GM23338 (cell line): Measurements from ENCODE around the gene SPRY1. TPM values are rescaled to one million over a fixed set of nuclear protein-coding genes. Genes with fewer than 3 reads are reported as not detected.

ENCODE experiments used
- ATAC-seq: fragments of 200-7000 bp; cut with Tn5 transposase; 3 replicates; pipeline ENCODE4 v1.9.1; 2020
- DNase-seq: peaks from one replicate; pipeline ENCODE4 v3.0.0-alpha.2; 2015; ENCODE audit warnings: low spot score
- H2AFZ ChIP-seq: fragments of 200-600 bp; sonication (generic); 2 replicates; pipeline ENCODE4 v1.8.0; 2016; ENCODE audit warnings: antibody characterized with exemption, mild to moderate bottlenecking, moderate library complexity
- H3F3A ChIP-seq: fragments of 200-600 bp; sonication (generic); replicated peaks from 2 replicates; pipeline ENCODE4 v1.8.0; 2017; ENCODE audit warnings: antibody characterized with exemption, mixed run types, low read depth
- H3K27ac ChIP-seq: fragments of 200-600 bp; sonication (generic); 2 replicates; pipeline ENCODE4 v1.6.1; 2016; ENCODE audit warnings: low read depth
- H3K27me3 ChIP-seq: fragments of 200-600 bp; sonication (generic); 2 replicates; pipeline ENCODE4 v1.8.0; 2016; ENCODE audit warnings: mild to moderate bottlenecking, mixed run types, moderate library complexity; ENCODE audit not compliant: insufficient read depth
- H3K36me3 ChIP-seq: fragments of 200-600 bp; sonication (generic); 2 replicates; pipeline ENCODE4 v1.8.0; 2016; ENCODE audit warnings: mild to moderate bottlenecking; ENCODE audit not compliant: insufficient read depth
- H3K4me1 ChIP-seq: fragments of 200-600 bp; sonication (generic); 2 replicates; pipeline ENCODE4 v1.8.0; 2016; ENCODE audit warnings: mild to moderate bottlenecking, moderate library complexity; ENCODE audit not compliant: insufficient read depth
- H3K4me2 ChIP-seq: fragments of 200-600 bp; sonication (generic); 2 replicates; pipeline ENCODE4 v1.7.1; 2017; ENCODE audit warnings: mixed run types
- H3K4me3 ChIP-seq: fragments of 200-600 bp; sonication (generic); 2 replicates; pipeline ENCODE4 v1.6.1; 2016; ENCODE audit warnings: mixed run types
- H3K79me2 ChIP-seq: fragments of 200-600 bp; sonication (generic); replicated peaks from 2 replicates; pipeline ENCODE4 v1.8.0; 2017; ENCODE audit warnings: mild to moderate bottlenecking; ENCODE audit not compliant: insufficient read depth
- H3K9me2 ChIP-seq: fragments of 200-600 bp; sonication (generic); 2 replicates; pipeline ENCODE4 v1.8.0; 2017; ENCODE audit not compliant: insufficient read depth
- H4K20me1 ChIP-seq: fragments of 200-600 bp; sonication (generic); replicated peaks from 2 replicates; pipeline ENCODE4 v1.8.0; 2017; ENCODE audit warnings: mild to moderate bottlenecking; ENCODE audit not compliant: insufficient read depth
- H3K27ac Mint-ChIP-seq: 2 replicates; pipeline ENCODE4 v1.8.0; 2020; ENCODE audit warnings: inconsistent platforms, mild to moderate bottlenecking, moderate library complexity, mixed read lengths
- H3K27me3 Mint-ChIP-seq: 3 replicates; pipeline ENCODE4 v1.8.0; 2022; ENCODE audit warnings: low read depth, mild to moderate bottlenecking, moderate library complexity, mixed read lengths, inconsistent platforms; ENCODE audit not compliant: insufficient read depth, poor library complexity
- H3K36me3 Mint-ChIP-seq: 3 replicates; pipeline ENCODE4 v1.8.0; 2021; ENCODE audit warnings: low read depth, mild to moderate bottlenecking, inconsistent platforms, moderate library complexity, mixed read lengths
- H3K4me1 Mint-ChIP-seq: 3 replicates; pipeline ENCODE4 v1.8.0; 2020; ENCODE audit warnings: mild to moderate bottlenecking, inconsistent platforms, mixed read lengths
- H3K4me3 Mint-ChIP-seq: 3 replicates; pipeline ENCODE4 v1.8.0; 2021; ENCODE audit warnings: moderate library complexity, mild to moderate bottlenecking, inconsistent platforms, mixed read lengths
- H3K9me3 Mint-ChIP-seq: 3 replicates; pipeline ENCODE4 v1.8.0; 2020; ENCODE audit warnings: moderate library complexity, mild to moderate bottlenecking, inconsistent platforms, mixed read lengths
- CREB1 ChIP-seq: fragments of 250-450 bp; sonication (Bioruptor Pico); IDR thresholded peaks from 2 replicates; pipeline ENCODE4 v1.5.0; 2020; ENCODE audit warnings: low read depth, mild to moderate bottlenecking, moderate library complexity
- CTCF ChIP-seq, 2 experiments: fragments of 200-600 bp in 1 of 2; sonication (generic) in 1 of 2; conservative IDR thresholded peaks; 2 replicates each; pipeline versions ENCODE4 v1.5.1 to v1.6.1; 2016 to 2017; ENCODE audit warnings: antibody characterized with exemption in 2 of 2, low read depth in 2 of 2, mild to moderate bottlenecking in 2 of 2, moderate library complexity in 1 of 2
- ETS1 ChIP-seq: IDR thresholded peaks from 2 replicates; pipeline ENCODE4 v1.6.1; 2016; ENCODE audit warnings: antibody characterized with exemption
- EZH2 ChIP-seq: fragments of 200-600 bp; sonication (generic); IDR thresholded peaks from one replicate; pipeline ENCODE4 v1.8.0; 2017; ENCODE audit warnings: antibody characterized with exemption, mild to moderate bottlenecking, low read depth; ENCODE audit not compliant: unreplicated experiment
- EZH2phosphoT487 ChIP-seq: fragments of 200-600 bp; sonication (generic); IDR thresholded peaks from one replicate; pipeline ENCODE4 v1.8.1; 2018; ENCODE audit warnings: antibody characterized with exemption; ENCODE audit not compliant: unreplicated experiment
- JUNB ChIP-seq: IDR thresholded peaks from one replicate; pipeline ENCODE4 v1.6.1; 2016; ENCODE audit warnings: antibody characterized with exemption; ENCODE audit not compliant: unreplicated experiment
- NANOG ChIP-seq: IDR thresholded peaks from 2 replicates; pipeline ENCODE4 v1.6.1; 2016; ENCODE audit warnings: antibody characterized with exemption, borderline replicate concordance
- POLR2AphosphoS5 ChIP-seq: IDR thresholded peaks from 2 replicates; pipeline ENCODE4 v1.6.1; 2016; ENCODE audit warnings: antibody characterized with exemption, low read depth
- REST ChIP-seq: IDR thresholded peaks from one replicate; pipeline ENCODE4 v1.6.1; 2018; ENCODE audit warnings: antibody characterized with exemption; ENCODE audit not compliant: unreplicated experiment
- STAT1 ChIP-seq: IDR thresholded peaks from one replicate; pipeline ENCODE4 v1.6.1; 2016; ENCODE audit warnings: antibody characterized with exemption; ENCODE audit not compliant: unreplicated experiment
- ZNF114 ChIP-seq: fragments of 250-450 bp; sonication (Bioruptor Pico); IDR thresholded peaks from 2 replicates; pipeline ENCODE4 v1.5.0; 2020; ENCODE audit warnings: mild to moderate bottlenecking, moderate library complexity
- ZNF331 ChIP-seq: fragments of 250-450 bp; sonication (Bioruptor Pico); IDR thresholded peaks from 2 replicates; pipeline ENCODE4 v1.5.0; 2020; ENCODE audit warnings: low read depth, mild to moderate bottlenecking, moderate library complexity
- ZNF462 ChIP-seq: fragments of 250-450 bp; sonication (Bioruptor Pico); IDR thresholded peaks from 2 replicates; pipeline ENCODE4 v1.5.0; 2020; ENCODE audit warnings: mild to moderate bottlenecking, moderate library complexity
- polyA plus RNA-seq: library from polyadenylated mRNA; unstranded; fragments of >200 nt; fragmentation: Nextera tagmentation; extraction: Ambion mirVana; gene quantifications from 2 replicates; pipeline ENCODE4 v1.2.1, GENCODE V29; 2016
- total RNA-seq: library from RNA; depleted of rRNA; stranded (reverse); fragments of >200 nt; shearing (Covaris generic); gene quantifications from 2 replicates; pipeline ENCODE4 v1.2.3, GENCODE V29; 2014

Gene SPRY1
- total and polyA plus RNA-seq, 2 experiments from 2014 or later = 62.8 to 103 TPM

- TF ChIP-seq EZH2phosphoT487 (no peak), STAT1 (no peak), EZH2 (no peak), ETS1 (no peak), ZNF462 (CRISPR knock-in tag) (no peak), NANOG (no peak), ZNF114 (CRISPR knock-in tag) (no peak), CREB1 (no peak), REST (no peak), POLR2AphosphoS5 (no peak), JUNB (no peak), ZNF331 (no peak), CTCF (conservative IDR thresholded peaks at IDR 0.05; ENCODE audit: low read depth in 2 of 2) (no peak)
- H3K4me2 ChIP-seq = no peak overlapping the region
- H3K27ac Mint-ChIP-seq = no peak overlapping the region
- H3K36me3 Mint-ChIP-seq = peaks cover 9% of the 10 kb centered on the region; the same call in 1 of the 3 replicates
- no peaks in the 10 kb centered on the region for H3F3A ChIP-seq
- no peaks in the 10 kb centered on the region for H4K20me1 ChIP-seq
- H3K9me2 ChIP-seq = no peaks in the 10 kb centered on the region
- ATAC-seq = no peak
- no peaks in the 10 kb centered on the region for H3K4me1 ChIP-seq
- no peaks in the 10 kb centered on the region for H3K36me3 ChIP-seq
- H3K9me3 Mint-ChIP-seq = peaks cover 19% of the 10 kb centered on the region; the same call in 2 of the 3 replicates
- no peaks in the 10 kb centered on the region for H3K79me2 ChIP-seq
- no peak overlapping the region for H3K4me3 Mint-ChIP-seq
- H2AFZ ChIP-seq = peak overlapping the region; percentile 94
- H3K27me3 ChIP-seq = no peaks in the 10 kb centered on the region
- no peak overlapping the region for H3K4me3 ChIP-seq
- peaks cover 7% of the 10 kb centered on the region; the same call in 1 of the 3 replicates for H3K4me1 Mint-ChIP-seq
- H3K27me3 Mint-ChIP-seq = peaks cover 3% of the 10 kb centered on the region
- DNase-seq = no peak
- H3K27ac ChIP-seq = no peak overlapping the region
Measured at GRCh38 chr4:123365412-123365811, 31.2 kb upstream of the SPRY1 start.
